ENCODE results near the gene AANAT.

Gene AANAT

DNA sequence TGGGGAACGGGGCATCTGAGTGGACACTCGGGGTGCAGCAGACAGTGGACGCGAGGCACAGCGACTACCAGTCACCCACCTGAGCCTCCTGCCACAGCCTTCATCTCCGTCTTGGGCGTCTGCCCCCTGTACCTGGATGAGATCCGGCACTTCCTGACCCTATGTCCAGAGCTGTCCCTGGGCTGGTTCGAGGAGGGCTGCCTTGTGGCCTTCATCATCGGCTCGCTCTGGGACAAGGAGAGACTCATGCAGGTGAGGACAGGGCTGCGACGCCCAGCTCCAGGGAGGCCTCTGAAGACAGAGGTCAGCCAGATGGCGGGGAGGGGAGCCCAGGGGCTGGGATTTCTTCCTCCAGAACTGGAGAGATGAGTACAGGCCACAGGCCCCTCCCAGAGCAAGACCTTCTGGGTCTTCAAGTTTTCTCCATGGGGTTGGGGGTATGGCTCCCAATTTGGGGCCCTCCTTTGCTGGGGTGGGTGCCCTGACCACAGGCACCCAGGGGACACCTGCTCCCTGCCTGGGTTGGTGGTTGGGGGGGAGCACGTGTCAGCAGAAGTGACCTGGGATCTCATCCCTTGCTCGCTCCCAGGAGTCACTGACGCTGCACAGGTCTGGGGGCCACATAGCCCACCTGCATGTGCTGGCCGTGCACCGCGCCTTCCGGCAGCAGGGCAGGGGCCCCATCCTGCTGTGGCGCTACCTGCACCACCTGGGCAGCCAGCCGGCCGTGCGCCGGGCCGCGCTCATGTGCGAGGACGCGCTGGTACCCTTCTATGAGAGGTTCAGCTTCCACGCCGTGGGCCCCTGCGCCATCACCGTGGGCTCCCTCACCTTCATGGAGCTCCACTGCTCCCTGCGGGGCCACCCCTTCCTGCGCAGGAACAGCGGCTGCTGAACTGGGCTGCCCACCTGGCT is 1.9 kb downstream of the AANAT start:
- no peak for DNase-seq

DNA sequence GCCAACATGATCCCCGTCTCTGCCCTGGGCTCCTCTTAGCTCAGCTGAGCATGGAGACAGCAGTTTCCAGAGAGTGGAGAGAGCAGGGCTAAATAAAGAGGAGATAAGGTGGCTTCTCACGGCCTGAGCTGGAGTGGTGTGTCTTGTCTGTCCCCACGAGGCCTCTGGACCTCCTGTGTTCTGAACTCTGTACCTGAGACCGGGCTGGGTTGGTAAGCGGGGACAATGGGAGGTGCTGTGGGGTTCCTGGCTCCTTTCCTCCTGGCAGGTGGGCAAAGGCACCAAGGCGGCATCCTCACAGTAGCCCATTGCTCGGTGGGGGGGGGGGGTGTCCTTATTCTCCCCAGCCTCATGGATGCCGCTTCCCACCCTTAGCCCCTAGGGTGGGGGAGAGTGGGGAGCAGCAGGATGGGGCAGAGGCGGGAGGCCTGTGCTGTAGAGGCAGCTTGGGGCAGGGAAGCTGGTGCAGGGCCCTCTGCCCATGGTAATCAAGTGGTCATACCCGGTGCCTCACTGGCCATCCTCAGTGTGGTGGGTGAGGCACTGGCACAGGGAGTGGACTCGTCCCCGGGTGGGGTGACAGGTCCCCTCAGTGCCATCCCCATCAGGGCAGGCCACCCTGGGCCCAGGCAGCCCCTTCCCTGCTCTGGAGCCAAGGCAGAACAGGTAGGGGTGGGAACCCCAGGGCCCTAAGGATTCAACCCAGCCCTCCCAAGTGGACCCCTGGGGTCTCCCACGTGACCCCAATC is 2.8 kb downstream of the AANAT start:
- DNase-seq, result no peak

DNA sequence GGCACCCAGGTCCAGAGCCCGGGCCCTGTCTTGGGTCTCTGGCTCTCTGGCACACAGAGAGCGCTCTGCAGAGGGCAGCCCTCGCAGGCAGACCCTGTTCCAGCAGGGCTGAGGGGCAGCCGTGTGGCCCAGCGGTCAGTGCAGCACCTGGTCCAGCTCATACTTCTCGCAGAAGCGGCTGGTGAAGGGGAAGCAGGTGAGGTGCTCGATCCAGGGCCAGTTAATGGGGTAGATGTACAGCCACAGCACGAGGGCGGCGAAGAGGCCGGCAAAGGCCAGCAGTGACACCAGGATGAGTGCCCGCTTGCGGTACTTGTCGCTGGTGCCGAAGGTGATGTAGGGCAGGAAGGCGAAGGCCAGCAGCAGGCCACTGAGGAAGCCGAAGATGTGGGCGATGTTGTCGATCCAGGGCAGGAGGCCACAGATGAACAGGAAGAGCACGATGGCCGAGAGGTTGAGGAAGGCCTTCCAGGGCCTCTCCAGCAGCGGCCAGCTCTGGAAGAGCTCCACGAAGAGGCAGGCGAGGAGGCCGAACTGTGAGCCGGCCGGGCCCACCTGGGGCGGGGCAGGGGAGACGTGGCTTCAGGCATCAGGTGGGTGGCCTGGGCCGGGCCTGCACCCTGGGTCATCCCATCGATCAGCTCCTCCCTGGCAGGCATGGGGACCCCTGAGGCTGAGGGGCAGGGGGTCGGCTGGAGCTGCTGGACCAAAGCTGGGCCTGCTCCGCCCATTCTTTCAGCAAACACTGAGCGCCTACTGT is 4.3 kb downstream of the AANAT start:
- DNase-seq, result no peak

DNA sequence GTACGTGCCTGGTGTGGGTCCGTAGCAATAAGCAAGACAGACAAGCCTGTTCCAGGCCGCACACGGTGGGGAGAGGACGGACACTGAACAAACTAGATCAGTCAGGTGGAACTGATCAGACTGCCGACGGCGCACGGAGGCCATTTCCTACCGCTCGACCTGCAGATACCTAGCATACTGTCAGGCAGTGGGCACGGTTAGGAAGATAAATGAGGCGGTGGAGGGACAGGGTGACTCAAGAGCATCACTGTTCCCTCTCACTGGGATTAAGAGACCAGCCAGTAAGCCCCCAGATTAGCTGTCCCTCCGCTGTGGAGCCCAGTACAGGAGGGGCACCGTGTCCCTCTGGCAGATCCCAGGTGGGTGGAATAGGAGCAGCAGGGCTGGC is 4.8 kb downstream of the AANAT start:
- DNase-seq, result no peak

DNA sequence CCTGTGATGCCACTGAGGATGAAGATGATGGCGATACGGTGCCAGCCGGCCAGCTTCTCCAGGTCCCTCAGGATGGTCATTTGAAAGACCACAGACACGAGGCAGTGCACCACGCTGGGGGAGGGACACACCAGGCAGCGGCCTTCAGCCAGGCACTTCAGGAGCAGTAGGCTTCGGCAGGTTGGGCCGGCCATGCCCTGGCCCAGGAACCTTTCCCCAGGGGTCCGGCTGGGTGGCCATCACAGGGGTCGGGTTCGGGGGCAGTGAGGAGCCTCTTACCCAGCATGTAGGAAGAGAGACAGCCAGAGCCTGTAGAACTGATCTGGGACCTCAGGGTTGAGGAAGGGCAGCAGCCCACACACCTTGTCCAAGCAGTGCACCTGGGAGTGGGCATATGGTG is 5.3 kb downstream of the AANAT start:
- no peak for DNase-seq

DNA sequence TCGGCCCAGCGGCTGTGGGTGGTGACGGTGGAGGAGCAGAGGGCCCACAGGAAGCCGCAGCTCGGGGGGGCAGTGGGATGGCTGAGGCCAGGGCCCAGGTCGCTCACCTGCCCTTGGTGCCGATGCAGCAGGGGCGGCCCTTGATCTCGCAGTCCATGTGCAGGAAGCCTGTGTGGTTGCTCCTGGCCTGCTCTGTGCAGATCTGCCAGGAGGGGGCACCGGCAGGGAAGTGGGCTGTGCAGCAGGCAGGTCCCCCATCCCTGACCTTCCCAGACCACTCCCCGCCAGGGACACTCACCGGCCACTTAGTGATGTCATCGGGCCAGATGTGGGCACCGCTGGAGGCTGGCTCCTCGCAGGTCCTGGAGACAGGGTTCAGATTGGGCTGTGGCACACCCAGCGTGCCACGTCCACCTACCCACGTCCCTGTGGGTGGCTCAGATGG is 6.2 kb downstream of the AANAT start:
- DNase-seq, result no peak

DNA sequence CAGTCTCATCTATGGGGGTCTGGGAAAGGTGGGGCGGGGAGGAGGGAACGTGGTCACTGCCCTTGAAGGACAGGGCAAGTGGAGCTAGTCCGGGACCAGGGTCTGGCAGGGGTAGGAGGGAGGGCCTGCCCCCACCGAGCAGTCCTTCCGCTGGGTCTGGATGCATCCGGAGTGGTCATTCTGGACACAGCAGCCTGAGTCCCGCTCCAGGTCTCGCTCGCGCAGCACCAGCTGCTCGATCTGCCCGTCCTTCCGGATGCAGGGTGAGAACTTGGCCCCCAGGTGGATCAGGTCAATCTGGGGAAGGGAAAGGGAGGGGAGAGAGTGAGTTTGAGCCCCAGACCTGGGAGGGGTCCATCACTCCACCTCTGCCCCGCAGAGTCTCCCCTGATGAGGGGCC is 6.8 kb downstream of the AANAT start:
- no peak for DNase-seq

DNA sequence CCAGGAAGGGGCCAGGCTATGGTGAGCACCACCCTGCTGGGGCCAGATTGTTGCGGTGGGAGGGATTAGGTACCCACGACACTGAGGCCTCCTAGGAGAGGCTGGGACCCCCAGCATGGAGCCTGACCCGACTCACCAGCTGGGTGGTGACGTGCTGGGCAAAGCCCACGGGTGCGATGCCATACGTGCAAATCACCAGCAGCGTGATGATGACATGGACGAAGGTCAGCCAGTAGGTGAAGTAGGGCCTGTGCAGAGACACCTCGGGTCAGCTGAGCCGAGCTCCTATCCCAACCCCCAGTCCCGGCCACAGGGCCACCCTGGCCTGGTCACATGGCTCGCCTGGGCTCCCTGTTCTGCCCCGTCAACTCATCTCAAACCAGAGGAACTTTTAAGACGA is 7.5 kb downstream of the AANAT start:
- no peak for DNase-seq

DNA sequence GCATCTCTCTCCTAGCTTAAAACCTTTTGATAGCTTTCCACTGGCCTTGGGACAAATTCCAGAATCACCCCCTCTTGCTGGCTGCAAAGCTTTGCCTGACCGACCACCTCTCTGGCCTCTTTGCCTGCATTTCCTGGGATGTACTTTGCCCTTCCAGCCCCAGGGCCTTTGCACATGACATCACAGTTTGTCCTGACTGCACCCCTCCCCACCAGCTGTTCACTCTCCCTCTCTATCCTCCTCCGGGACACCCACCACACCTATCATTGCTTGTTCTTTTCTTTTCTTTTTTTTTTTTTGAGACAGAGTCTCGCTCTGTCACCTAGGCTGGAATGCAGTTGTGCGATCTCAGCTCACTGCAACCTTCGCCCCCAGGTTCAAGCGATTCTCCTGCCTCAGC is 7.9 kb downstream of the AANAT start:
- no peak for DNase-seq

DNA sequence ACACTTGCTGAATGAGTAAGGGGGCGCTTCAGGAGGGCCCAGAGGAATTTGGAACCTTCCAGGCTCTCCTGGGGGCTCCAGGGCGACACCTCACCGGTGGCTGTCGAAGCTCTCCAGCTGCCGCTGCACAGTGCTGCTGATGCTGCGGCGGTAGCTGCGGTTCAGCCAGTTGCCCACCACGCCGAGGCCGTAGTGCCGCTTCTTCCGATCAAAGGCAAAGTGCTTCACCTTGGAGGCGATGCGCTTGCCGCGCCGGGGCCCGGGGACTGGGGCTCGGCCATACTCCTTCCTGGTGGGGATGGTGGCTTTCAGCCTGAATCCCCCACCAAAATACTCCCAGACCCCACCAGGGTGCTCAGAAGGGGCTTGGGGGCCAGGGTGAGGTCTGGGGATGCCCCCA is 9.3 kb downstream of the AANAT start:
- DNase-seq, result no peak

DNA sequence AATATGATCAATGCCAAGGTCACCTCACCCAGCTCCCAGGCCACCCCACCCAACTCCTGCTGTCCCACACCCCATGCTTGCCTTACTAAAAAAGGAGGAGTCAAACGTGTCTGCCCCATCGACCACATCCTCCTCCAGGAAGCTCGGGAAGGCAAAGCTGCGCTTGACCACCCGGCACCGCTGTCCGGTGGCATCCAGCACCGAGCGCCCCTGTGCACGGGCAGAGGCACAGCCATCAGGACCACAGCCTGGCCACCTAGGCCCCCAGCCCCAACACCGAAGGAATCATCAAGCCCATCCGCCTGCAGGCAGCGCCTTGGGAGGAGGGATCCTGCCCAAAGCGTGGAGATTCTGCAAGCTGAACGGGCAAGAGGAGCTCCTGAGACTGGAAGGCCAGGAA is 10.2 kb downstream of the AANAT start:
- DNase-seq, result no peak

DNA sequence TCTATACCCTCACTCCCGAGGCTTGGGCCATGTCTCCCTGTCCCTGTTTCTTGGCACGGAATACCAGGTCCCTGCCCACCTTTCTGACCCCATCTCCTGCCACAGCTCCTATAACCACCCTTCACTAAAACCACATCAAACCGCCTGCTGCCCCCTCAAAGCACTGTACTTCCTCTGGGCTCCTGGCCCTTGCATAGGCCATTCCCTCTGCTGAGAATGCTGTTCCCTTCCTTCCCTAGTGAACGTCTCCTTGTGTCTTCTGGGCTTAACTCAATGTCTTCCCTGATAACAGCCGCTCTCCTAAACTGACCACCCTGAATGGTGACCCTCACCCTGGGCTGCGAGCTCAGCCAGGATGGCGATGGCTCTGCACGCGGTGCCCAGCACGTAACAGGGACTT is 10.7 kb downstream of the AANAT start:
- DNase-seq, result no peak

DNA sequence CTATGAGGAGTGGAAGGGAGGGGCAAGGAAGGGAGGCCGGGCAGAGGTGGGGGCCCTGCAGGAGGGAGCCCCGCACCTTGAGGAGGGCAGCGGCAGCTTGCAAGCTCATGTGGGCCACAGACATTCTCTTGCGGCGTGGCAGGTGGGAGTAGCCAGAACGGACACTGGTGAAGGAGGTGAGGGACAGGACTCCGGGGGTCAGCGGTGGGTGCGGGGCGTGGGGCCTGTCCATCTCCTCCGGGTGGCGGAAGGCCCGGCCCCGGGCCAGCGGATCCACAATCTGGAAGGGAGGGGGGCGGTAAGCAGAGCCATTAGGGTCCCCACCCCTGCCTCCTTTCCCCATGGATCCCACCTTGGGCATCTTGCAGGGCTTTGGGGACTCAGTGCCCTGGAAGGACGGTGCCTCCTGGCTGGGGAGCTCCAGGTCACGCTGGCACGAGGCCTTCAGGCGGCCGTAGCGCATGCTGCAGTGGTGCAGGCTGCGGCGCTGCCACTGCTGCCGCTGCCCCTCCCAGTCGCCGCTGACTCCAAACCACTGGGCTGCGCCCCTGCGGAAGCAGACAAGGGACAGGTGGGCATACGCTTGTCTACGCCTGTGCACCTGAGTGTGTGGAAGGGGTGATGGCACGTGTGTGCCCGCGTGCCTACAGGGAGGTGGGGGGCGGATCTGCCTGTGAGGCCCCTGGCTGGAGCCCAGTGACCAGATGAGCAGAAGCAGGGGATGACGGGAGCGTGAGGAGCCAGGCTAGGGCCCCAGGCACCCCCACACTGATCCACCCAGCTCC is 11.5 kb downstream of the AANAT start:
- no peak for DNase-seq

DNA sequence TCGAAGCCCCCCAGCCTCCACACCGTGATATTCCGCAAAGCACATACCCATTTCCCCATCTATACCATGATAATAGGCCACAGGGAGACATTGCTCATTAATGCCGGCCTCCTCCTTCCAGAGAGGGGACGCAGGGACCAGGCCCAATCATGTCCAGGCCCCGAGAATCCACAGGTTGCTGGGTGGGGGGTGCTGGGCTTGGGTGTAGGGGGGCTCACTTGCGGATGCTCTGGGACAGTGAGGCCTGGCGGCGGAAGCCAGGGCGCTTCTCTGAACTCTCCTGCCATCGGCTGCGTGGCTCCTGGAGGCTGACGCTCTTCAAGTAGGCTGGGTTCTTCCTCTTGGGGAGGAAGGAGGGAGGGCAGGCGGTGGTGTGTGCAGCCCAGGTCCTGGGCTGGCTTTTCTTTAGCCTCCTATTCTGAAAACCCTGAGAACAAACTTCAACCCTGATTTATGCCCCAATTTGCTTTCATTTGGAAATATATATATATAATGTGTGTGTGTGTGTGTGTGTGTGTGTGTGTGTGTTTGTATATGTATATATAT is 12.2 kb downstream of the AANAT start:
- no peak for DNase-seq

DNA sequence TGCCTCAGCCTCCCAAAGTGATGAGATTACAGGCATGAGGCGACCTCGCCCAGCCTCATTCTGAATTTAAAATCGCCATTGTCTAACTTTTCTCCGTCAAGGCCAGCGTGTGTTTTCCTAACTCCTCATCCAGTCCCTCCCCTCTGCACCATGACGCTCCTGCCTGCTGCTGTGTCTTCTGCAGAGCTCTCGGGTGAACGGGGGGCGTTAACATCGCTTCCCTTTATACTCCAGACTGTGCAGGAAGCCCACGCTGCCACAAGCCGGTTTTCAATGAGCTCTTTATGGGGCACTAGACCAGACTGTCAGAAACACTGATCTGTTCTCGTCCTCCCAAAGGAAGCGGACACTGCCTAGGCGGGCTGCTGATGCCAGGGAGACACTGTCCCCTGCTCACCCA is 13.2 kb downstream of the AANAT start:
- DNase-seq, result no peak

DNA sequence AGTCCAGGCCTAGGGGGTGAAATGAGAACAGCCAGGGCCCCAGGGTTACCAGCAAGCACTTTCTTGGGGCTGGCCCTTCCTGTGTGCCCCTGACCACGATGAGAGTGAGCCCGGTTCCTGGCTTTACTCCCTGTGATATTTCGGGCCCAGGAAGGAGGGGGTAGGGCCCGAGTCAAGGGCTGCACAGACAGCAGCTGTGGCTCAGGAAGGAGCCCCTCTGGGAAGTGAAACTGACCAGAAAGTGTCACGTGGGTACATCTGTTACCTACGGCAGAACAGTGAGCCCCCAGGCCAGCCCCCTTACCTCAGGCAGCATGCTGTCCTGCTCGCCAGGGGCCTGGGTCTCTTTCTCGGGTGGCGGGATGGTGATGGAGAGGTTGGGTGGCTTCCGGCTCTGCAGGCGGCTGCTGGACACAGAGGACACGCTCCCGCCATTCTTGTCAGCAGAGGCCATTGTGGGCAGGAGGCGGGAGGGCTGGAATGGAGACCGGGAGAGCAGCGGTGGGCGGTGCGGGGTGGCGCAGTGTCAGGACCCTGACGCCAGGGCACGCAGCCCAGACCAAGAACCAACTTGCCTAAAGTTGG is 13.8 kb downstream of the AANAT start:
- DNase-seq, result no peak

DNA sequence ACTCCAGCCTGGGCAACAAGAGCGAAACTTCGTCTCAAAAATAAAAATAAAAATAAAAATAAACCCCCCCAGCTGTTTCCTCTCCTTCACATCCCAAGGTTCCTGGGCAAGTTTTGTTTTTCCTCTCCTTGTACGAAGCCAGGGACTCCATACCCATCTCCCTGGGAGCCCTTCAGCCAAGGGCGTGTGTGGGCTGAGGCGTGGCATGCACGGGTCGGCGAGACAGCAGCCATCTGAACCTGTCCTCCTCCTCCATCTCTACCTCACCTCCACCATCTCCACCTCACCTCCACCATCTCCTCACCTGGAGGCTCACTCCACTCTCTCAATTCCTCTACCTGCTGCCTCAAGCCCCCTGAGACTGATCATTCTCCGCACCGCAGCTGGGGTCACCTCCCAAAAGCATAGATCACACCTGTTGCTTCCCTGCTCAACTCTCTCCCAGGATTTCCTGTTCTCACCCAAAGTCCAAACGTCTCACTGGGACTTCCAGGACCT is 16.9 kb downstream of the AANAT start:
- DNase-seq, result no peak

DNA sequence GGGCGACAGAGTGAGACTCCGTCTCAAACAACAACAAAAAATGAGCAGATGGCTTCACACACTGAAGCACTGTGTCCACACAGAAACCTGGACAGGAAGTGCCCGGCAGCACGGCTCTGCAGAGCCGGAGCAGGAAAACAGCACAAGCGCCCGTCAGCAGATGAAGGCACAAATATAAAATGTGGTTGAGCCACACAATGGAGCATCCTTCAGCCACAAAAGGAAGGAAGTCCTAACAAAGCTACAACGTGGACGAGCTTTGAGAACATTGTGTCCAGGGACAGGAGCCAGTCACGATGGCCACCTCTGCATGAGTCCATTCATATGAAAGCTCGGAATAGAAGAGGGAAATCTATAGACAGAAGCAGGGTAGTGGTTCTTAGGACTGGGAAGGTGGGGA is 18.2 kb downstream of the AANAT start:
- no peak for DNase-seq

DNA sequence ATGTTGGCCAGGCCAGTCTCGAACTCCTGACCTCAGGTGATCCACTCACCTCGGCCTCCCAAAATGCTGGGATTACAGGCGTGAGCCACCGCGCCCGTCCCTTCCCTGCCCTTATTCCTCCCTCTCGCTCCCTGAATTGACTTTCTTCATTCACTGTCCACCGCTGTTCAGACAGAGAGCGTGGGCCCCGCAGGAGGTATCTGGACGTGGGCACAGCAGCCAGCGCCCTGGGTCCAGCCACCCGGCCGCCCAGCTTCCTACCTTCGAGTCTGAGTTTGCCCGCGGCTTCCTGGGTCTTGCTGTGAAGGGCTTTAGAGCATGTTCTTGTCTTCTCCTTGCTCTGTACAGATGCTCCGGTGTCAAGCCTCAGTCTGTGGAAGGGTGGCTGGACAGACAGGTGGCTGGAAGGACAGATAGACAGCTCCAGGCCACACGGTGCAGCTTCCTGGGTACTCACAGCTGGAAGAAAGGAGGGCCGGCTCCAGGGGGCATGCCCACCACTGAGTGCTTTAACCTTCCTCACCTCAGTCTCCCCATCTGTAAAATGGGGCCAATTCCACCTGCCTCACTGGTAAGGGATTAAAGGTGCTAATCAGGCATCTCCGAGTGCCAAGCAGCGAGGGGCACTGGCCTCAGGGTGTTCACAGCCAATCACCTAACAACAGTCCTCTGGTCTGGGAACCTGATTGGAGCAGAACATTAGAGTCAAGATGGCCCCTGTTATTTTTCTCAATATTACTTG is 20.2 kb downstream of the AANAT start:
- no peak for DNase-seq

DNA sequence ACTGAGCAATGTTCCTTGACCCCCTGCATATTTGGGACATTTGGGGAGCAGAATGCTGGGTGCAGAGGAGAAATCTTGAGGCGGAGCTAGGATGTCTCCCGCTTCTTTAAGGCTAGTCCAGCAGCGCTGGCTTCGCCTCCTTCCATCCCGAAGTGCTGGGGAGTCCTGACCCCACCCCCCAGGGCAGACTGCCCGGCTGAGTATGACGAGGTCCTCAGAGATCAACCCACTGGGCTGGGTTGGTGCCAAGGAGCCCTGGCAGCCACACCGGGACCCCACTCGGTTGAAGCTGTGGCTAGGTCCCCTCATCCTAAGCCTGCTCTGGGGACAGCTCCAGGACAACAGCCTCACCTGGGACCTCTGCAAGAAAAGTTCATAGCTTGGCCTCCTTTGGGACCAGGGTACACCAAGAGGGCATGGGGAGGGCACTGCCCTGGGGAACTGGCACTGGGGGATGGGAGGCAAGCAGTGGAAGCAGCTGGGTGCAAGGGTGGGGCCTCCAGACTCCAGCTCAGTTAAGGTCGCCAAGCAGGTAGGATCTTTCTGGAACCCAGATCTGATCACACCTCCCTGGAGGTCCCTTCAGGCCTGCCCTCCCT is 22.8 kb downstream of the AANAT start:
- DNase-seq, result no peak

Data from GOT3 (cell line).